ENCODE data around the gene FBXO24.

- TF ChIP-seq EZH2phosphoT487 (IDR thresholded peaks at IDR 0.05; ENCODE audit: borderline replicate concordance, low read depth, low read length), result no peak
- TF ChIP-seq CTCF (conservative IDR thresholded peaks at IDR 0.05; ENCODE audit: low read length), result no peak
These were observed 46.6 kb upstream of the FBXO24 start for GRCh38 chr7:100539436-100540006.
